Astrocyte of the hippocampus (primary cell): ENCODE data around the gene MFAP5.

Experiments
- DNase-seq: peaks from one replicate; pipeline ENCODE4 v3.0.0; 2011; ENCODE audit warnings: low read depth, low spot score

Gene MFAP5

GRCh38 chr12:8662593-8662992 is at the start of gene MFAP5:
Gene MFAP5, minus strand, starts transcription at chr12:8662826. Its CDS starts 722 bp downstream, at chr12:8662104.
- DNase-seq: peak; percentile 85

- peak; percentile 8 for DNase-seq
These were observed 46.7 kb upstream of the MFAP5 start for GRCh38 chr12:8709124-8709830.

- no peak for DNase-seq
These were observed 39.5 kb upstream of the MFAP5 start for GRCh38 chr12:8702159-8702558.

- no peak for DNase-seq
These were observed 38.5 kb upstream of the MFAP5 start for GRCh38 chr12:8701046-8701660.

GRCh38 chr12:8699714-8700113 is 37.1 kb upstream of the MFAP5 start:
- peak; percentile 13 for DNase-seq

GRCh38 chr12:8698879-8699278 is 36.3 kb upstream of the MFAP5 start:
- no peak for DNase-seq

- DNase-seq: peak; percentile 73
These were observed 35.7 kb upstream of the MFAP5 start for GRCh38 chr12:8698132-8698851.

- peak; percentile 94 for DNase-seq
These were observed 35.0 kb upstream of the MFAP5 start, which contains the start of gene RIMKLB for GRCh38 chr12:8697476-8698131. Gene RIMKLB, plus strand, starts transcription at chr12:8697991. Its CDS starts 15,876 bp downstream, at chr12:8713867.

GRCh38 chr12:8697120-8697475 is 34.5 kb upstream of the MFAP5 start:
- peak; percentile 60 for DNase-seq

GRCh38 chr12:8696442-8697090 is 33.9 kb upstream of the MFAP5 start:
- DNase-seq: no peak

GRCh38 chr12:8695116-8695515 is 32.5 kb upstream of the MFAP5 start:
- no peak for DNase-seq

GRCh38 chr12:8692573-8692972 is 29.9 kb upstream of the MFAP5 start:
- peak; percentile 80 for DNase-seq

GRCh38 chr12:8689681-8690080 is 27.1 kb upstream of the MFAP5 start:
- DNase-seq: no peak

GRCh38 chr12:8687846-8688601 is 25.4 kb upstream of the MFAP5 start:
- DNase-seq: peak; percentile 93

- DNase-seq: no peak
These were observed 22.4 kb upstream of the MFAP5 start for GRCh38 chr12:8685051-8685450.

GRCh38 chr12:8681129-8681884 is 18.7 kb upstream of the MFAP5 start:
- peak; percentile 49 for DNase-seq

GRCh38 chr12:8680533-8680932 is 17.9 kb upstream of the MFAP5 start:
- no peak for DNase-seq

- peak; percentile 69 for DNase-seq
These were observed 16.1 kb upstream of the MFAP5 start for GRCh38 chr12:8678661-8679111.

GRCh38 chr12:8677362-8677761 is 14.7 kb upstream of the MFAP5 start:
- DNase-seq: no peak

GRCh38 chr12:8676651-8677050 is 14.0 kb upstream of the MFAP5 start:
- no peak for DNase-seq
